ENCODE measurements around the gene NCOA6.

Gene NCOA6

DNA sequence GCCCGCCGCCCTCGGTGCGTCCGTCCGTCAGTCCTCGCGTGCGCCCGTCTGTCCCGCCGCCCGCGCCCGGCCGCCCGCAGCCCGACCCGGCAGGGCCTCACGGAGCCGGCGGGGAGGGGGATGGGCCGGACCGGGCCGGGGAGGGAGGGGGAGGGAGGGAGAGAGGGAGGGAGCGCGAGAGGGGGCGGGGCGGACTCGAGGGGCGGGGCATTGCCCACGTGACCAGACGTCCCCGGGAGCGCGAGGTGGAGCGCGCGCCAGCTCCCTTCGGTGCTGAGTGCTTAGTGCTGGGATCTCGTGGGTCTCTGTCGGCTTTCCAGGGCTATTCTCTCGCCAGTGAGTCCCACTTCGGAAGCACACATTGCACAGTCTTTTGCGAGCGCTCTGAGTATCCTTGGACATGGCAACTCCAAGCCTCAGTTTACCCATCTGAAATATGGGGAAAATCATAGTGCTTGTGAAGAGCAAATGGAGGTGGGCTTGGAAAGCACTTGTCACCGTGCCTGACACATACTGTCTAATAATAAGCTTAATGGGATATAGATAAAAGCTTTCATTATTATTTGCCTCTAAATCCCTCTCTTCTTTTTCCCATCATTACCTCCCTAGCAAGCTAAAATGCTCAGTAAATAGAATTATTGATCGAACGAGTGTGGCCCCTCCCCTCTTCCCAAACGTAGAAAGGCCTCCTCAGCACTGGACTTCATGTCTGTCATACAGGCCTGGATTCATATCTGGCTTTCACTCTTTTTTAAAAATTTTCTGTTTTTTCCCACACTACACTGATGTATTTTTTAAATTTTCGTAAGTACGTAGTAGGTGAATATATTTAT lies at the start of gene NCOA6:
TSS of gene NCOA6 (minus strand) at position 122 of the 833 bp plus-strand sequence. CDS start 43,296 bp downstream, outside the sequence.
- peak; percentile 93 for DNase-seq

DNA sequence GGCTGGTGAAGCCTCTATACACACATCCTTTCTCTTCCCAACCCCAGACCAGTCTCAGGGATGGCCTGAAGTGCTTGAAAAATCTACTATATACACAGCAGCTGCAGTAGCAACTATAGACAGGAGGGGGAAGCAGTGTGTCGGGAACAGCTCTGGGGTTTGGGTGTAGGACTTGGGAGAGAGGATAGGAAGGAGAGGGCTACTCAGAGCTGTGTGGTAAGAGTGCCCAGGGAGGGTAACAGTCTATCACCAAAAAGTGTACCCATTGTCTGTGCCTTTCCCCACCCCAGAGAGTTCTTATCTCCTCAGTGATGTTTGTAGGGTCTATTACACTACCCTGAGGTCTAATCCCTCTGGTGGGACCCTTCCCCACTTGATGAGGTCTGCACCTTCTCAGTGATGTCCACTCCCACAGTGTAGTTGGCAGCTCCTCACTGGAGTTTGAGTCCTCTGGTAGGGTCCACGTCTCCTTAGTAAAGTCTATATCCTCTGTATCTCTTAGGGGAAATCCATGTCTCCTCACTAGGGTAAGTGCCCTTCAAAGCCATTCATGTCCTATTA lies 48.7 kb upstream of the NCOA6 start:
- peak; percentile 74 for DNase-seq

DNA sequence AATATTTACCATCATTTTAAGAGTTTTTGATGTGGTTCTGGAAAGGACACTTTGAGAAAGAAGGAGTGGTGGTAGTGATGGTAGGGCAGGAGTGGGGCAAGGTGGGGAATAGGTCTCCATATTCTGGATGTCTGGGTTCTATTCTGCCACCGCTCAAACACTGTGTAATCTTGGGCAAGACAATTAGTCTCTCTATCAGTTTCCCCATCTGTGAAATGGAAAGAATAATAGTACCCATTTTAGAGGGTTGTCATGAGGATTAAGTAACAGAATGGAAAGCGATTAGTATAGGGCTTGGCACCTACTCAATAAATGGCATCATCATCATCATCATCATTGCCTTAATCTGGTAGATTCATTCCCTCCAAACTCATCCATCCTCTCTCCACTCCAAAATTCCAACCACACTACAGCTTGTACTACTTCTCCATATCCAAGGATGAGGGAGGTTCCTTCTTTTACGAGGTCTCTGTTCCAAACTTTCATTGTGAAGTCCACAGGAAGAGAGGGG lies 48.2 kb upstream of the NCOA6 start:
- DNase-seq: no peak

DNA sequence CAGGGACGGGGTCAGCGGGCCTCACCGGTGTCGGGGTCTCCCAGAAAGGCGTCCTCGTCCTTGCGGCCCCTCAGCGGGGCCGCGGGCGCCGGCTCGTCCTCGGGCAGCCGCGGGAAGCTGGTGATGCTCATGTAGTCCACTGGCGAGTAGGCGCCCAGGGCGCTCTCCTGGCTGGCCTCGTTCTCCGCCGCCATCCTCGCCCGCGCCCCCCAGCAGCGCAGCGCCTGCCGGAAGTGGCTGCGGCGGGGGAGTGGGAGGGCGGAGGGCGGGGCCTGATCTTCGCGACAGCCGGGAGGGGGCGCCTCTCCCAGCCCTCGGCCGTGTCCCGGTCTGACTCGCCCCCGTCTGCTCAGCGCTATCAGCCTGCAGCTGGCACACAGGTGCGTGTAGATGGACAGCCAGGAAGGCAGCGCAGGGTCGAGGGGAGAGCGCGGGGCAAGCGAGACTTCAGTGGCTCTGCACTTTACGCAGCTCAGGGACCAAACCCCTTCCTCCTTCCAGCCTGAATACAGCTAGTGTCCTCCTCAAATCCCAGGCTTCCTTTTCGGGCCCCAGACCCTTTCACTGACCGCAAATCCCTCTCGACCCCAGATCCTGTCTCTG lies 47.3 kb upstream of the NCOA6 start, which contains the start of gene GGT7:
TSS of gene GGT7 (minus strand) at position 235 of the 603 bp plus-strand sequence. CDS start at position 194, 41 bp downstream.
- peak; percentile 95 for DNase-seq

DNA sequence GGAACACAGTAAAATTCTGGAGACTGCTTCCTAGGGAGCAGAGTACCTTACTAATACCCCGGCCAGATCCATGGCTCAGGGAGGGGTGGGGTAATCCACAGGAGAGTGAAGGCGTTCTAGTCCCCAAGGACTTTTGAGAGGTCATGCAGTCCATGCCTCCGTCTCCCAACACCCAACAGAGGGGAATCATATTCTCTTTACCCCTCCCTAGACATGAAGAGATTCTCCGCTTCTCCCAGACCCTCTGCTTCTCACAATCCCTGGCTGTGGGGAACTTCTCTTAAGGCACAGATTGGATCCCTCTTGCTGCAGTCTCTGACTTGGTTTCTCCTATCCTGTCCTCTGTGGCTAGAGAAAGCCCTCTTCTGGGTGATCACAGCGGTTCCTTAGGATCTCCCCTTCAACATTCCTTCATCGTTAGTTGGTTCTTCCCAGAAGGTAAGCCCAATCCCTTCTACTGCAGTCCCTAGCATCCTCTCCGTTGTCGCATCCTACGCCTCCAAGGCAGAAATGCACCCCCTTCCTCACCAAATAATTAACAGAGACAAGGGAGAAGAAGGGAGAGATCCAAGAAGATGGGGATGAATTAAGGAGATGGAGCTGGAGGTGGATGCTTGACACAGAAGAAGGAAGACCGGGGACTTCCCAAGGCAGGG lies 46.6 kb upstream of the NCOA6 start:
- peak; percentile 60 for DNase-seq

DNA sequence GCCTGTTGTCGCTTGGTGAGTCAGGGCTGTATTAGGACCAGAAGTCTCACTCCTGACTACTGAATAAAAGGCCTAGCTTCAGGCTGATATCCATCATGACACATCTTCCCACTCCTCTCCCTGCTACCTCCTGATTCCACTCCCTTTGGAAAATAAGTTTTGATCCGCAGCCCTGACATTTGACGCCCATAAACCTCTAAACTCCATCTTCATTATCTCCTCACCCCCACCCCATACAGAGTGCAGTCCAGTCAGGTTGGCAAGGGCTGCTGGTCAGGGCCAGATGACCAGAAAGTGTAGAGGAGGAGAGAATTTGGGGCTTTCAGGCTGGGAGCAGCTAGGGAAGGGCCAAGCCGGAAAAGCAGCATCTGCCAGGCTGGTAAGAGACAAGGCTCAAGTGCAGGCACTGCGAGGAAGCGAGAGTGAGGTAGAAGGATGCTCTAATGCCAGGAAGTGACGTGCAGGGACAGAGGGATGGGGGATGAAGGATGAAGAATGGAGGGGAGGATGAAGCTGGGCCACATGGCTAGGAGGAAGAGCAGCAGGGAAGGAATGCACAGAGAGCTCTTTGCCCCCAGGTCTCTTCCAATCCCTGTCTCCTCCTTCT lies 46.0 kb upstream of the NCOA6 start:
- DNase-seq: peak; percentile 54

DNA sequence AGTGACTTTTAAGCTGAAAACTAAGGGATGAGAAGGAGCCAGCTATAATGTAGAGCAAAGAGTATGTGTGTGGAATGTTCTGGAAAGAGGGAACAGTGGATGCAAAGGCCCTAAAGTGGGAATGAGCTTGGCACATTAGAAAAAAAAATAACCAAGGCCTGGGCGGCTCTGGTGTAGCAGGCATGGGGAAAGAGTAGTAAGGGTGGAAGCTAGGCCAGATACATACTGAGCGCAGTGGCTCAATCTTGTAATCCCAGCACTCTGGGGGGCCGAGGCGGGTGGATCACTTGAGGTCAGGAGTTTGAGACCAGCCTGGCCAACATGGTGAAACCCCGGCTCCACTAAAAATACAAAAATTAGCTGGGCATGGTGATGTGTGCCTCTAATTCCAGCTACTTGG lies 38.8 kb upstream of the NCOA6 start:
- DNase-seq: peak; percentile 17

DNA sequence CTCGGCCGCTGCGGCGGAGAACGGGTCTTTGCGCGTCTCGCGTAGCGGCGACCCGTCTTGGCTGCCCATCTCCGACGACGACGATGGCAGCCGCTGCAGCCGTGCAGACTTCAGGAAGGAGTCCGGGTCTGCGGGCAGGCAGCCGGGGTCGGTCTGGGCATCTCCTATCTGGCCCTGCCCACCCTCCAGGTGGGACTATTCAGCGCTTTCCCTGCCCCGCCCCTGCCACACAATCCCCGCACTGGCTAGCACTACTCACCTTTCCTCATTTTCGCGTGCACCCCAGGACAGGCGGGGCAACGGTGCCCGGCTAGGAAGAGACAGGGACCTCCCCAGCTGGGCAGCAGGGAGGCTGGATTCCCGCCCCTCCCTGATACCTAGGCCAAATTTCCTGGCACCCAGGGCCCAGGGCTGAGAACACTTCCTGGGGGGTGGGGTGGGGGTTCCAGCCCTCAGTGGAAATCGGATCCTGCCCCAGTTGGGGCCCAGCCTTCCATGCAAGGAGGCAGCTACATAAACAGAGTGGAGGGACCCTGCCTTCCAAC lies 38.0 kb upstream of the NCOA6 start:
- DNase-seq: peak; percentile 28

DNA sequence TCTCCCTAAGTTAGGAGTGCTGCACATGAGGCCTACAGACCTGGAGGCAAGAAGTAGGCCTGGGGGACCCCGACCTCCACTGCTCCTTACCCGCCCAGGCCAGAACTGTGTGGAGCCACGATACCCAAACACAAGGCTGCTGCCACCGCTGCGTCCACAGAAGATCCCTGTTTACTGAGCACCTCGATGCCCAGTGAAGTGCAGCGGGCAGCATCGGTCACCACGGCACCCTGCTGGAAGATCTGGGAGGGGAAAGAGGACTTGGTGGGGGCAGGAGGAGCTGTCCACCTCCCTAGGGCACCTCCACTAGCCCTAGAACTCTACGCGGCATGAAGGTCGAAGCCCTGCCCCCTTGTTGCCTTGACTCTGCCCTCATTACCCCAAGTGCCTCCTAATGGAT lies 37.3 kb upstream of the NCOA6 start:
- DNase-seq: peak; percentile 38

DNA sequence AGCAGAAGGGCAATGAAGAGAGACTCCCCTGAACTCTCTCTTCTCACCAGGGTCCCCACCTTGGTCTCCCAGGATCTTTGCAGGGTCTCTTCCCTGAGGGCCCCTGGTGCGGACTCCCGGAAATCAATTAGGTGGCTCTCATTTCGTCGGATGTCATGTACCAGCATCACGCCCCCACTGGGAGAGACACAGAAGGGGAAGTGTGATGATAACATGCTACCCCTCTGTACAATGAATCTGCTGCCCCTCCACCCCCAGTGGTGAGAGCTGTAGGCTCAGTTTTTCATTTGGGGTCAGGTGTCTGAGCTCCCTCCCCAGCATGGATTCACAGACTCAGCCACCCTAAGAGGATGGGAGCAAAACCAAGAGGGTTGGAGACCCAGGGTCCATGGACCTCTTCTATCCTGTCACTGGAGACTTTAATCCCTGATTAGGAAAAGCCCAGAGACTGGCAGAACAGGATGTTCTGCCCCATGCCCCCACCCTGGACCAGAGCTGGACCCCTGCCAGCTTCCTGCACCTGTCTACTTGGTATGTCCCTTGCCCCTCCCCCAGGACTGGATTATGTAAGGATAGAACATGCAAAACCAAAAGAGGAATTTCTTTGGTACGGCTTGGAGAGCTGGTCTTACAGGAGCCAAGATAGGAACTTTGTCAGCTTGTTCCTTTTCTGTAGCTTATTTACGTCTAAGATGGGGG lies 36.1 kb upstream of the NCOA6 start:
- DNase-seq: peak; percentile 26

DNA sequence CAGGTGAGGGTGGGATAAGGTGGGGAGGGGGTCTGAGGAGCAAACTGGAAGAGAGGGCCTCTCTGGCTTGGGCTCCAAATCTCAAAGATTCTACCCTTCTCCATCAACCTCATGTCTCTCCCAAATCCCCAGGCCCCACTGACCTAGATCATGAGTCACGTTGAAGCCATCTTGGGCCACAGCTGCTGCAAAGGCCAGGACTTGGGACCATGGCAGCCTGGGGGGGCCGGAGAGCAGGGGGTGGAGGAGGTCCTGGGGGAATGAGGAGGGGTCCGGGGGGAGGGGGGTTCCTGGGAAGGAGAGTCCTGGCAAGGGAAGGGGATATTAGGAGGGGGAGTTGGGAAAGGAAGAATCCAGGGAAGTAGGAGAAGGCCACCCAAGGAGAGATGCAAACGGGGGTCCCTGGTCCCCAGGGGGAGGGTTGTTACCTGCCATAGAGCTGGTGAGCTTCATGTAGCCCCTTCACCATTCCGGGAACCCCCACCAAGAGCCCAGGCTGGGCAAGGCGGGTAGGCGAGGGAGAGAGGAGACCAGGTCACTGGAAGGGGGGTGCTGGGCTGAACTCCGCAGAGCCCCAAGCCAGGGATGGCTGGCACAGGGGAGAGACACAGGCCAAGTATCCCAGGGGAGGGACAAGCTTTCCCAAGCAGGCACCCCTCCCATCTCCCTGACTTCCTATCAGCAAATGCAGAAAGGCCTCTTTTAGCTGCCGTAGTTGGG lies 34.5 kb upstream of the NCOA6 start:
- peak; percentile 37 for DNase-seq

DNA sequence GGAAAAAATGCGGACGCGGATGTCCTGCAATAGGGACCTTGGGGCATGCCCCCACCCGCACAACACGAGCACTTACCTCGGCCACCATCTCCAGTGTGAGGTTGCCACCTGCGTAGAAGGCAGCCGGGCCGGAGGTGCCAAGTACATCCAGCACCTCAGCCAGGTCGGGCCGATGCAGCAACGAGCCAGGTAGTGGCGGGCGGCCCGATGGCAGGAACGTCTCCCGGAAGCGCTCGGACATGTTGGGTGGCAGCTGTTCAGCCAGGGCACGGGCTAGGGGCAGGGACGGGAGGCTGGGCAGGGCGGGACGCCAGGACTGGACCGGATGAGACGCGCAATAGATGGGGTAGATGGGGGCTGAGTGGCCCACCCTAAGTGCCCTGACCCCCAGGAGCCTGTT lies 33.9 kb upstream of the NCOA6 start:
- DNase-seq: peak; percentile 42

DNA sequence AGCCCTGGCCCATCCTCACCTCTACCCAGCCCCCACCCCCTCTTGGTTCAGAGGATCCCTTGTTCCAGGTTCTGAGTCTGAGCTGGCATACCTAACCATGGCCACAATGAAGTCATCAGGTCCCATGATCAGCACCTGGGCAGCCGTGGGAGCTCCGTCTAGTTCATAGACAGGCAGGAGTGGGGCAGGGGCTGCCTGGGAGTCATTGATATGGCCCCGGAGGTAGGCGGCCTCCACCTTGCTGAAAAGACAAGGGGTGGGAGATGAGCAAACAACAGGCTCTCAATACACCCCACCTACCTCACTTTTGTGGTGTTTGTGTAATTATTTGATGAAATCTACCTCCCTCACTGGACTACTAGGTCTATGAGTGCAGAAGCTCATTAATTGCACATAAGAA lies 26.8 kb upstream of the NCOA6 start:
- no peak for DNase-seq

DNA sequence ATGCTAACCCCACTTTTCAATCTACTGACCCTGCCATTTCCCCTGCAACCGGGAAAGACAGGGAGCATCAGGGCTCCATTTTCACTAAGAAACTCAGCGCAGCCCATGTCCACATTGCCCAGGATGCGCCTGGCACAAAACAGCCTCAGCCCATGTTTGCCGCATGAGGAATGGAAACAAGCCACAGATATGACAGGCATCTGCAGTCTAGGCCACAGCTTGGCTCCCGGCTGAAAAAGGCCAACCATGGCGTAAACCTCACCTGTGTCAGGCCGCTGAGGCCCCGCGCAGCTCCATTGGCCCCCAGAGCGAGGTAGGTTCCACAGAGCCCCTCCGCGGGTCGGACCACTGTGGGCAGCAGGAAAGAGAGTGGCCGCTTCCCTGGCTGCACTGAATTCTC lies 25.5 kb upstream of the NCOA6 start:
- DNase-seq: no peak

DNA sequence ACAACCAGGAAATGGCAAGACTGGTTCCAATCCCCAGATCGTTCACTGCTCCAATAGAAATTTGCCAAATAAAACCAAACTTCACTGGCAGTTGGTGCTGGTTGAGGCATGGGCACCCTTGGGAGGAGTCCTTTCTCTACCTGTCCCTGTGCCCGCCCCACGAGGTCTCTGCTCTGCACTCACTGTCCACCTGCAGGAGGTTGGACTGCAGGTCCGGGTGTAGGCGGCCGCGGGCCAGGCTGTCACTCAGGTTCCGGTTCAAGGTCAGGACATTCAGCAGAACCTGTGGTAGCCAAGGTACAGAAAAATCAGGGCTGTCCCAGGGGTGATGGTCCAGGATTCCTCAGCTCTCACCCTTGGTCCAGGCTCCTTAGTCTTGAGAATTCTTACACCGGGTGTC lies 24.3 kb upstream of the NCOA6 start:
- no peak for DNase-seq

DNA sequence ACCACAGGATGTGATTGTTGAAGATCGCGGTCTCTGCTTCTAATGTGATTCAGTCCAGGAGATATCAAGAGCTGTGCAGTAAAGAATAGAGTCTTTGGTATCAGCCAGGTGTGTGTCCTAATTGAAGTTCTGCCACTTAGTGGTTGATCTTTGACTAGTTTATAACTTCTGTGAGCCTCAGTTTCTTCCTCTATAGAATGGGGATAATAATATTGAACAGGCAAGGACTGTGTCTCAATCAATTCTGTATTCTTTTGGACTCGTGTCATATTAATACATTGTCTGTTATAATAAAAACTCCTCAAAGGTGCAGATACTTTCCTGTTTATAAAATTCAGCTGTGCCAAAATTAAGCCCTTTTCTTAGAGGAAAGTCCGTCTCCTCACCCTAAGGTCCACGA lies 23.1 kb upstream of the NCOA6 start:
- DNase-seq: no peak

DNA sequence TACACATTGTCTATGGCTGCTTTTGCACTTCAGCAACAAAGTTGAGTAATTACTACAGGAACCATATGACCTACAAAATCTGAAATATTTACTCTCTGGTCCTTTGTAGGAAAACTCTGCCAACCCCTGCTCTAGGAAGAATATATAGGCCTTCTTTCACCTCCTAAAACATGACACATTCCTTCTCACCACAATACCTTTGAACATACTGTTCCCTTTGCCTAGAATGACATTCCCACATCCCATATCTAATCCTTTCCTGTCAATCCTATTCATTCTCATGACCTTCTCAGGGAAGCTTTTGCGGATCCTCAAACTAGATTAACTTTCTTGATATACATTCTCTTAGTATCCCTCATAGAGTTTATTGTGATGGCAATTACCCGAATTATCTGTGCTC lies 18.0 kb upstream of the NCOA6 start:
- no peak for DNase-seq

DNA sequence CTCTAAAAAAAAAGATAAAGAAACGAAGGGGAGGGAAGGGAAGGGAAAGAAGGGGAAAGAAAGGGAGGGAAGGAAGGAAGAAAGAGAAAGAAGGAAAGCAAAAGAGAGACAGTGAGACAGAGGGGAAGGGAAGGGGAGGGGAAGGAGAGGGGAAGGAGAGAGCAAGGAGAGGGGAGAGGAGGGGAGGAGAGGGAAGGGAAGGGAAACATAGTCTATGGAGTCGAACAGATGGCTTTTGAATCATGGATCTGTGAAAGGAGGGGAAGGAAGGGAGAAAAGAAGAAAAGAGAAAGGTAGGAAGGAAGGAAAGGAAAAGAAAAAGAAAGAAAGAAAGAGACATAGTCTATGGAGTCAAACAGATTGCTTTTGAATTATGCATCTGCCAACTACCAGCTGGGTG lies 16.7 kb upstream of the NCOA6 start:
- DNase-seq: no peak

DNA sequence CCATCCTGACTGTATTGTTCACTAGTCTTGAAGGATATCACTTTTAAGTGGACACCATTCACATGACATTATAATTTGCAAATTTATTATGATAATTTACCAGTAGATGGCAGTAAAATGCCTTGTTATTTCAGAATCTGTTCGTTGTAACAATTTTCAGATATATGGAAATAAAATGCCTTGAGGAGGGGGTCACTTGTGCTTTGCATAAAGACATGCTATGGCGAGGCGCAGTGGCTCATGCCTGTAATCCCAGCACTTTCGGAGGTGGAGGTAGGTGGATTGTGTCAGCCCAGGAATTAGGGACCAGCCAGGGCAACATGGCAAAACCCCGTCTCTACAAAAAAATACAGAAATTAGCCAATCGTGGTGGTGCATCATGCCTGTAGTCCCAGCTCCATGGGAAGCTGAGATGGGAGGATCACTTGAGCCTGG lies 9.0 kb upstream of the NCOA6 start:
- DNase-seq: no peak

DNA sequence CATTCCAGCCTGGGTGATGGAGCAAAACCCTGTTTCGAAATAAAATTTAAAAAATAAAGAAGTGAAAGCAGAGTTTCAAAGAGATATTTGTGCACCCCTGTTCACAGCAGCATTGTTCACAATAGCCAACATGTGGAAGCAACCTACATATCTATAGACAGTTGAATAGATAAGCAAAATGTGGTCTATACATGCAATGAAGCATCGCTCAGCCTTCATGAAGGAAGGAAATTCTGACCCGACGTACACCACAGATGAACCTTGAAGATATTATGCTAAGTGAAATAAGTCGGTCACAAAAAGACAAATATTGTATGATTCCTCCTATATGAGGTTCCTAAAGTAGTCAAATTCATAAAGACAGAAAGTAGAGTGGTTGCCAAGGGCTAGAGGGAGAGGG lies 6.5 kb upstream of the NCOA6 start:
- DNase-seq: no peak

DNA sequence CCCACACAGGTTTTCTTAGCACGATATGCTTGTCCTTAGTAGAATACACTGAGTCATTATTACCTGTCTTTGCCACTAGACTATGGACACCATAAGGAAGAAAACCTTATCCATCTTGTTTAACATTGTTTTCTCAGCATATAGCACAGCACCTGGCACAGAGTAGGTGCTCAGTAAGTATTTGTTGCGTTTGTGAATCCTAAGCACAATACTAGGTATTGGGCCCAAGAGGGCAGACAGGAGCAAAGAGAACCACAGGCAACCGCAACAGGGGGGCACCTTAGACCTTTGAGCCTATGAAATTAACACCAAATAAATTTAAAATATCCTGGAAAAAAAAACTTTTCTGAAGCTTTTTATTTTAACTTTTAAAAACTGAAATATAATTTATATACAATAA lies 3.7 kb upstream of the NCOA6 start:
- no peak for DNase-seq
